Measurements from ENCODE around the gene PISD. TPM values are rescaled to one million over a fixed set of nuclear protein-coding genes. Genes with fewer than 3 reads are reported as not detected.

Gene PISD
- 20.7 and 46.0 TPM in 2 replicates for total RNA-seq

DNA sequence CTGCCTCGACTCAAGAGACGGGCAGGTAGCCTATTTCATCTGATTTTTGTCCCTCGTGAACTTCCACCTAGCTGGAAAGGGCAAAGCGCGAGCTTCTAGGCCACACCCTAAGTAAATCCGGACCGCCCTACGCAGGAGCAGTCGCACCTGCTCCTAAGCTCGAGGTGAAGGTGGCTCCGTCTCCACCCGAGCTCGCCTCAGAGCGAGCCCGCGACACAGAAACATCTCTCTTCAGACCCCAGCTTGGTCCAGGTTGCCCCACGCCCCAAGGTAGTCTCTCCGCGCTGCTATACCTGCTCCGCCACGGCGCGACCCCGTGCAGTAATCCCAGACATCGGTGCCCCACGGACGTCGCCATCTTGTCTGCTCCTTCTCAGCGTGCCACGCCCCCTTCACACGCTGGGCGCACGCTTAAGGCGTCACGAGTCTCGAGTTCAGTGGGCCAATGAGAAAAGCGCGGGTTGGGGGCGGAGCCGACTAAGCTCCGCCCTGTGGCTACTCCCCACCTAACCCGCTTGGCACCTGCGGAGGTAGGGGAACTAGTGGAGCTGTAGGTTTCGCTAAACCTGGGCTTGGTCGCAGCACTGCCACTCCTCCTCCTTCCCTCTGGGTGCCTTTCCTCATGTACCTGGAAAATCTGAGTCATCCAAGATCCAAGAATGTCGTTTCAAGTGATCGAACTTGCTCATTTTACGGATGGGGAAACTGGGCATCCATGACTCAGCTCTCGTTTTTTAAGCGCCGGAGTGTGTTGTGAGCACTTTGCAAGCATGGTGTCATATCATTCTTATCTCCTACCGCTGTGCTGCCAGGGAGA lies at the start of gene PISD:
TSS of gene PISD (minus strand) at position 365 of the 817 bp plus-strand sequence. CDS start at position 358, 7 bp downstream.

Other genes starting within 250 kb of the PISD start
- 7.9 and 12.0 TPM in 2 replicates for gene EIF4ENIF1, start 172.4 kb downstream of the PISD start, total RNA-seq
- 16.2 and 28.3 TPM in 2 replicates for gene SFI1, start 165.7 kb downstream of the PISD start, total RNA-seq
- gene PRR14L, start 87.9 kb upstream of the PISD start, total RNA-seq, result 15.2 and 29.7 TPM in 2 replicates
- gene DEPDC5, start 91.8 kb upstream of the PISD start, total RNA-seq, result 8.9 and 20.7 TPM in 2 replicates